Smooth muscle cell of the brain vasculature (primary cell): ENCODE data around the gene GORAB.

Experiments
- DNase-seq: peaks from one replicate; pipeline ENCODE4 v3.0.0-alpha.2; 2012; ENCODE audit warnings: low read depth, low spot score

GORAB gene, protein sequence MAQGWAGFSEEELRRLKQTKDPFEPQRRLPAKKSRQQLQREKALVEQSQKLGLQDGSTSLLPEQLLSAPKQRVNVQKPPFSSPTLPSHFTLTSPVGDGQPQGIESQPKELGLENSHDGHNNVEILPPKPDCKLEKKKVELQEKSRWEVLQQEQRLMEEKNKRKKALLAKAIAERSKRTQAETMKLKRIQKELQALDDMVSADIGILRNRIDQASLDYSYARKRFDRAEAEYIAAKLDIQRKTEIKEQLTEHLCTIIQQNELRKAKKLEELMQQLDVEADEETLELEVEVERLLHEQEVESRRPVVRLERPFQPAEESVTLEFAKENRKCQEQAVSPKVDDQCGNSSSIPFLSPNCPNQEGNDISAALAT

DNA sequence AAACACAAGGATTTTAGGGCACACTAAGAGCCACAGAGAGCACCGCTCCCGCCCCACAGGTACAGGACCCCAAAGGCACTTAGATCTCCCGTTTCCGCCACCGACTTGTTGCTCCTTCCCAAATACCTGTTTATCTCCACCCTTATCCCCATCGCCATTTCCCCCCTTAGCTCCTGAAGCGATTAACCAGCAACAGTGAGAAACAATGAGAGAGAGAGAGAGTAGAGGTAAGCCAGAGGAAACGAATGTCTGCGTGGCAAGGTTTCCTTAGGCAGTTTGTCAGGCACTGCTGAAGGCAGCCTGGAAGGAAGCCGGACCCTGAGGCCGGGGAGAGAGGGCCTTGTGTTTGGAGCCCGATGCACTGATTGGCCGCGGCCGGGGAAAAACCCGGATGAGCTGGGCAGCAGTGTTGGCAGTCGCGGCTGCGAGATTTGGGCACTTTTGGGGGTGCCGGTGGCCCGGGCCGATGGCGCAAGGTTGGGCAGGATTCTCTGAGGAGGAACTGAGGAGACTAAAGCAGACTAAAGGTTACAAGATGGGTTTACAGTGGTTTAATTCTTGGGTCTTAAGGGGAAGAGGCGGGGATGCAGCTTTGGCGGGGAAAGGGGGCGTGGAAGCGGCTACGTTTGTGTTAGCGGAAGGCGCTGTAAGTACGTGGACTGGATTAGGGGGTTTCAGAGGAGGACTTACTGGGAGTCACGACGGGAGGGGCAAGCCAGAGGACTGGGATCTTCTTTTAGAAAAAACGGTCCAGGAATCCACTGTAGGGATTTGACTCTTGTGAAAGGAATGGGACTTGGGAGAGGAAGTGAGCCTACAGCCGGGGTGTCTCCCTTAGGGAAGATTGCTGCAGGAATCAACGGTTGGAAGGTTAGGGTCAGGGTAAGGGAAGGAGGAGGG is at the start of gene GORAB:
TSS of gene GORAB (plus strand) at position 409 of the 900 bp plus-strand sequence. CDS start at position 467, 58 bp downstream.
- peak; percentile 89 for DNase-seq

- no peak for DNase-seq
Measured at GRCh38 chr1:170483051-170483450, 48.9 kb upstream of the GORAB start.

- no peak for DNase-seq
Measured at GRCh38 chr1:170487503-170487902, 44.5 kb upstream of the GORAB start.

GRCh38 chr1:170491291-170491690 is 40.7 kb upstream of the GORAB start:
- DNase-seq: no peak

DNA sequence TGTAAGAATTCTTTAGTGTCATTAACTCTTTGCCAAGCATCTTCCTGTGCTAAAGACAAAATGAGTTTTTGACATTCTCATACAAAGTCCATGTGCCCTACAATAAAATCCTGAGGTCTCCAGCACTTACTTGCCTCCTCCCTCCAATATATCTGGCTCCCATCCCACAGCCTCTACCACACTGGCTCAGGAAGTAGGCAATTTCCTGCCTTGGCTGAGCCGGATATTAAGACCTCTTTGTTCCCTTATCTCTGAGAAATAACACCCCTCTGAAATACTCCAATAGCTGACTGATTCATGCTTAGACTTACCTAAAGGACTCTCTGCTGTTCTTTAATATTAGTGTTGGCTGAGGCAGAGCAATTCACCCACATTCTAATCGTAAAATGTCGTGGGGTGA is 37.6 kb upstream of the GORAB start:
- DNase-seq: no peak

DNA sequence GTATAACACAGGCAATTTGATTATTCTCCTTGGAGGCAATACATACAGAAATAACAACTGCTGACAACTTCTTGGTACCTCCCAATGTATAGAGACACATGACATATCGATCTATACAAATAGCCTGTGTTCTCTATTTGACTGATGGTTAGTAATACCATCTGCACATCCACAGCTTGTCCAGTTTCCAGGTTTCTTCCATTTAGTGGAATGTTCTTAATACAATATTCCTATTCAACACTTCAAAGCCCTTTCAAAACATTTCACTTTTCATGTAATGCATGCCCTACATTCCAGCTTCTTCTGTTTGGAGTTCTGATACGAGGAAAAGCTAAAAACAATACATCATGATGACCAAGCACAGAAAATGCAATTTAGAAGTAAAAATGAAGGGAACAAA is 37.0 kb upstream of the GORAB start:
- no peak for DNase-seq

- no peak for DNase-seq
Measured at GRCh38 chr1:170498876-170499275, 33.1 kb upstream of the GORAB start.

DNA sequence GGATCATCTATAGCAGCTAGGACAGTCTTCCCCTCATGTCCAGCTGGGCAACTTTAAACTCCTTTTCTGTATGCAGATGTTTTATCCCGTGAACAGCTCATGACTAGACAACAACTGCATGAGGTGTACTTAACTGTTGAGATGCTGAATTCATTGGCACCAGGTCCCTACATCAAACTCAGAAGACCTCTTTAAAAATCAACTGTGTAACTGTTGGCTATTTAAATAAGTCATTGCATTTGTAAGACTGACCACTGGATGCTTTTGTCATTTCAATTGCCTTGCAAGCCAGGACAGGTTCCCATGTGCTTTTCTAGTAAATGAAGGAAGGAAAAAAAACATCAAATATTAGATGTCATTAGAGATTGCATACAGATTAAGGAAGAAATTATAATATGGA is 28.3 kb upstream of the GORAB start:
- no peak for DNase-seq

GRCh38 chr1:170510163-170510562 is 21.8 kb upstream of the GORAB start:
- DNase-seq: no peak

DNA sequence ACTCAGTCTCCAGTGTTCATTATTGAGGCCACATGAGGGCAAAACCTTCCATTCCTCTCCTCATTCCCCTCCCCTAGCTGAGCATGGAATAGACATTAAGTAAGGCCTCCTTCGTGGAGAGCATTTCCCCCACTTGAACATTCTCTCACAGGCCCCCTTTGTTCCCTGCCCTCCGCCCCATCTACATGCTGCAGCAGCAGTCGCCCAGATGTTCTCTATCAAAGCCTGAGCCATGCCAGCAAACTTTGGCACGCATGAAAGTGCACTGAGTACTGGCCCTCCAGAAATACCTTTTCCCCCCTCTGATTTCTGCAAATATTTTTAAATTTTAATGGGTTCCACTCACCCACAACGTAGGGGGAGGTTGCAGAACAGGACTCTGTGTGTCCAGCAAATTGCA is 20.9 kb upstream of the GORAB start:
- DNase-seq: no peak

GRCh38 chr1:170513138-170513537 is 18.8 kb upstream of the GORAB start:
- no peak for DNase-seq

DNA sequence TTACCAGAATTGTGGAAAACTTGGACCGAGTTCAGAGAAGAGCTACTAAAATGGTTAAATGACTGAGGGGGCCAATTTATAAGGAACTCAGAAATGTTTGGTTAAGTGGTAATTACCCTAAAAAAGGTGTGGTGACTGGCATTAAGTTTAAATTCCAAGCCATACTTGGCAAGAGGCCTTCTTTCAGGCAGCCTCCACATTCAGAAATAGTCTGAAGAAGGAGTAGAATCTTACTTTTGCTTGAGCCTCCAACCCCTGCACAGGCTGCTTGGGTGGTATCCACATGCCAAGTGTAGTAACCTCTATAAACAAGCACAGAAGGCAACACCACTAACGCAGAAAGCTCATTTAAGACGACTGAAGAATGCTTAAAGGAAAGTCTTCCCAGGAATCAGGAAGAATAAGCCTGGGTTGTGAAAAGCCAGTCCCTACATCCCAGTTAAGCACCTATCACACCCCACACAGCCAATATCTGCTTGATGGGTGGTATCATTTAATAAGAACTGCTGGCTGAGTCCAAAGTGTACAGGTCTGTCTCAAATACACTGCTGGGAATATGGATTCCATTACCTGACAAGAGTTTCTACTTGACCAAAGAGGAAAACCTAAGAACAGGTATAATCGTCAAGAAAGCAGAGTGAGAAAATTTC is 13.7 kb upstream of the GORAB start:
- DNase-seq: no peak

DNA sequence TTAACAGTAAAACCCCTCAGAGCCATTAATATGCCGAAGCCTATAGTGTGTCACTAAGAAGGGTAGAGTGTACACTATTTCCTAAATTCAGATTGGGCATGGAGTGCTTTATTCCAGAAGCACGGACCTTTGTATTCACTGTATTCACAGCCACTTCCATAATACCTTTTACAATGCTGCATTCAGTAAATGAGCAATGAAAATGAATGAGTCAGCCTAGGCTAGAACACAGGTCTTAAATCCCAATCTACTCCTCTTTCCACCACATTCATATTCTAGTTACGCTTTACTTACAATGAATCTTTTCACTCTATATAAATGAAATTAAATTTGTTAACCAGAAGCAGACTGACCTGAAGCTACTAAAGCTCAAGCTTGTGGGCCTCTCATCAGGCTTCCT is 13.0 kb upstream of the GORAB start:
- no peak for DNase-seq

- DNase-seq: no peak
Measured at GRCh38 chr1:170520601-170521000, 11.4 kb upstream of the GORAB start.

- no peak for DNase-seq
Measured at GRCh38 chr1:170521818-170522217, 10.1 kb upstream of the GORAB start.

DNA sequence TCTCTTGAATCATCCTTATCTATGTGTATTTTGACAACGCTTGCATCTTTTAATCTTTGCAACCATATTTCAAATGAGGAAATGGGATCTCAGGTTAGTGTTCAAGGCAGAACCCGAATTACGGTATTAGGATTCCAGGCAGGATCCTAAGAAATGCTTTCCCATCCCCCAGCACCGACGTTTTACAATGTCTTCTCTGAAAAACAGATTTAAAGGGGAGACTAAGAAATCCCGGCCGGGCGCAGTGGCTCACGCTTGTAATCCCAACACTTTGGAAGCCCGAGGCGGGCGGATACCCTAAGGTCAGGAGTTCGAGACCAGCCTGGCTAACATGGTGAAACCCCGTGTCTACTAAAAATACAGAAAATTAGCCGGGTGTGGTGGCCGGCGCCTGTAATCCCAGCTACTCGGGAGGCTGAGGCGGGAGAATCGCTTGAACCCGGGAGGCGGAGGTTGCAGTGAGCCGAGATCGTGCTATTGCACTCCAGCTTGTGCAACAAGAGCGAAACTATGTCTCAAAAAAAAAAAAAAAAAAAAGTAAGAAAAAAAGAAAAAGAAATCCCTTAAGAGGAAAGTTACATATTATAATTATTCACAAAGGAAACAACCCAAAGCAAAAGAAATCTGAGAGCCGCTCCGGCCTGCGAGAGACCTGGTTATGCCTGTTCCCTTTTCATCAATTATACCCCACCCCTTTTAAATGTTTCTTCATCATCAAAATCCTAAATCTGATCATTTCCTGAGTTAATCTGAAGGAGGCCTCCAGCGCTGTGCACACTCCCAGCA is 801 bp upstream of the GORAB start:
- DNase-seq: peak; percentile 9

DNA sequence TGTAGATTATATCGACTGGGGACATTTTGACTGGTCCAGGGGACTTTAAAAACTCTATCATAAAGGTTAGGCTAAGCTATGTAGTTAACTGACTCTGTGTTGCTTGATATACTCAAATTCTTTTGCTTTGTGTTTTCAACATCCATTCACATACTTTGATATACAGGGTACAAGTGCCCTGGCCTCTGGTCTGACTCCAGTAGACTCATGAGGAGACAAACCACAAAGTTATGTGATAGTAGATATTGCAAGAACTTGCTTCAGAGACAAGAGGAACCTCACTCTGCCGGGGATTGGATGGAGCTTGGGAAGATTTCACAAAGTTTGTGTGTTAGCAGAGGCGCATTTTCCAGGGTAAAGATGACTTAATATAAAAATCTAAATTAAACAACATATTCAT is 1.3 kb downstream of the GORAB start:
- no peak for DNase-seq

DNA sequence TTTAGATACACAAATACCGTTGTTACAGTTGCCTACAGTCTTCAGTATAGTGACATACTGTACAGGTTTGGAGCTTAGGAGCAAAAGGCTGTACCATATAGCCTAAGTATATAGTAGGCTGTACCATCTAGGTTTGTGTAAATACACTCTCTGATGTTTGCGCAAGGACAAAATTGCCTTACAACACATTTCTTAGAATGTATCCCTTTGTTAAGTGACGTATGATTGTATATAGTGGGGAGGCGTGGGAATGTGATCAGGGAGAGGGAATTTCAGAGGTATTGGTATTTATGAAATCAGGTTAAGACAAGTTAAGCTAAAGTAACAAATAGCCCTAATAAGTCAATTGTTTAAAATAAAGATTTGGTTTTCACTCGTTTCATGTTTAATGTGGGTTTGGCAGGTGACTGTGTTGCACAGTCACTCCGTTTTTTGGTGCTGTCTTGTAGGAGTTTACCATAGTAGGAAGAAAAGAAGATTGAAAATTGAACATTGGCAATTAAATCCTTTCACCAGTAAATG is 2.7 kb downstream of the GORAB start:
- DNase-seq: no peak

DNA sequence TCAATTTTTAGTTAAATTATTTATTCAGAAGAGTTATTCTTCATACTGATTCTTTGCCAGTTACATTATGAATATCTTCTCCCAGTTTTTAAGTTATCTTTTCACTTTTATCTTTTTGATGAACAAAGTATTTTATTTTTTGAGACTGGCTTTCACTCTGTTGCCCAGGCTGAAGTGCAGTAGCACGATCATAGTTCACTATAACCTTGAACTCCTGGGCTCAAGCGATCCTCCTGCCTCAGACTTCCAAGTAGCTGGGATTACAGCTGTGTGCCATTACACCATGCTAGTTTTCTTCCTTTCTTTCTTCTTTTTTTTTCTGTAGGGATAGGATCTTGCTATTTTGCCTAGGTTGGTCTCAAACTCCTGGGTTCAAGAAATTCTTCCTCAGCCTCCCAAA is 3.5 kb downstream of the GORAB start:
- no peak for DNase-seq

GRCh38 chr1:170536924-170537551 is 5.1 kb downstream of the GORAB start:
- DNase-seq: no peak
